Nephron (organoid): ENCODE results near the gene STARD3.

Experiments
- H3K27ac Mint-ChIP-seq, 3 experiments: 2 replicates each; pipeline ENCODE4 v1.8.0; 2020; ENCODE audit warnings: mixed read lengths in 3 of 3, mild to moderate bottlenecking in 2 of 3, moderate library complexity in 1 of 3
- H3K27me3 Mint-ChIP-seq: 2 replicates; pipeline ENCODE4 v1.8.0; 2021; ENCODE audit warnings: low read depth, mild to moderate bottlenecking, moderate library complexity, mixed read lengths
- H3K36me3 Mint-ChIP-seq: 2 replicates; pipeline ENCODE4 v1.8.0; 2020; ENCODE audit warnings: low read depth, mixed read lengths
- H3K4me1 Mint-ChIP-seq: 2 replicates; pipeline ENCODE4 v1.8.0; 2020; ENCODE audit warnings: mixed read lengths
- H3K4me3 Mint-ChIP-seq, 3 experiments: 2 replicates each; pipeline ENCODE4 v1.8.0; 2020; ENCODE audit warnings: mild to moderate bottlenecking in 3 of 3, mixed read lengths in 3 of 3, moderate library complexity in 2 of 3
- H3K9me3 Mint-ChIP-seq: 2 replicates; pipeline ENCODE4 v1.8.0; 2020; ENCODE audit warnings: mixed read lengths
- TF ChIP-seq, protein P1 (sequence below), 3 experiments: fragments of 200-600 bp; sonication (generic); IDR thresholded peaks; one replicate each; pipeline ENCODE4 v1.5.0; 2021; ENCODE audit warnings: antibody characterized with exemption in 3 of 3; ENCODE audit not compliant: unreplicated experiment in 3 of 3

The STARD3 gene

DNA sequence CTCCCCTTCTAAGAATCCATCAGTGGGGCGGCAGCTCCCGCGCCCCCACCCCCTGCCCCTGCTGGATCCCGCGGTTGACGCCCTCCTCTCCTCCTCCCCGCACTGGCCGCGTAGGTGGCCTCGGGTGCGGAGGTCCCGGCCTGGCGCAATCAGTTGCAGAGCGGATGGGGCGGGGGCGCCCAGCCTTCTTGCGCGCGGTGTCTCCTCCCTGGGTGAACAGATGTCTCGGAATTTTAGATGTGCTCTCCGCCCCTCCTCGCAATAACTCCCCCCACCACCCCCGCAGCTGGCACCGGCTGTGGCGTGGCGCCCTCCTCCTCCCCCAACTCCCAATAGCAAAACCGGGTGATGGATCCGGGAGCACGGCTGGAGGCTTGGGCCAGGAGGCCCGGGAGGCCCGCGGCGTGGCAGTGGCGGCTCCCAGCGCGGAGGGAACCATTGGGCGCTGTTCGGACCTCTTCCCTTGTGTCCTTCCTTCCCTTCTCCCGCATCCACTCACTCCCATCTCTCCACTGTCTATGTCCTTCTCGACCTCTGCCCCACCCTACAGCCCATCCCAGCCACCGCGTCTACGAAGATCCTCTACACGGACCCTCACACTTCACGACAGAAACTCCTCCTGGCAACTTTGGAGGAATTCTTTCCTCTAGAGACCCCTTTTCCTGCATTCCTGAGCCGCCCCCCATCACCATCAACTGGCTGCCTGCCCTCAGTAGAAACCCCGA lies 40.2 kb upstream of the STARD3 start:
- Mint-ChIP-seq H3K27me3 (peaks cover 98% of the 10 kb centered on the region), H3K4me1 (peaks cover 19% of the 10 kb centered on the region), H3K36me3 (no peaks in the 10 kb centered on the region), H3K4me3 (peak overlapping the region in 1 of 3 experiments; percentile 37), H3K27ac (no peak overlapping the region), H3K9me3 (peaks cover 5% of the 10 kb centered on the region)
- TF ChIP-seq, protein P1, sequence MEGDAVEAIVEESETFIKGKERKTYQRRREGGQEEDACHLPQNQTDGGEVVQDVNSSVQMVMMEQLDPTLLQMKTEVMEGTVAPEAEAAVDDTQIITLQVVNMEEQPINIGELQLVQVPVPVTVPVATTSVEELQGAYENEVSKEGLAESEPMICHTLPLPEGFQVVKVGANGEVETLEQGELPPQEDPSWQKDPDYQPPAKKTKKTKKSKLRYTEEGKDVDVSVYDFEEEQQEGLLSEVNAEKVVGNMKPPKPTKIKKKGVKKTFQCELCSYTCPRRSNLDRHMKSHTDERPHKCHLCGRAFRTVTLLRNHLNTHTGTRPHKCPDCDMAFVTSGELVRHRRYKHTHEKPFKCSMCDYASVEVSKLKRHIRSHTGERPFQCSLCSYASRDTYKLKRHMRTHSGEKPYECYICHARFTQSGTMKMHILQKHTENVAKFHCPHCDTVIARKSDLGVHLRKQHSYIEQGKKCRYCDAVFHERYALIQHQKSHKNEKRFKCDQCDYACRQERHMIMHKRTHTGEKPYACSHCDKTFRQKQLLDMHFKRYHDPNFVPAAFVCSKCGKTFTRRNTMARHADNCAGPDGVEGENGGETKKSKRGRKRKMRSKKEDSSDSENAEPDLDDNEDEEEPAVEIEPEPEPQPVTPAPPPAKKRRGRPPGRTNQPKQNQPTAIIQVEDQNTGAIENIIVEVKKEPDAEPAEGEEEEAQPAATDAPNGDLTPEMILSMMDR (IDR thresholded peaks at IDR 0.05; ENCODE audit: unreplicated experiment in 3 of 3): no peak

DNA sequence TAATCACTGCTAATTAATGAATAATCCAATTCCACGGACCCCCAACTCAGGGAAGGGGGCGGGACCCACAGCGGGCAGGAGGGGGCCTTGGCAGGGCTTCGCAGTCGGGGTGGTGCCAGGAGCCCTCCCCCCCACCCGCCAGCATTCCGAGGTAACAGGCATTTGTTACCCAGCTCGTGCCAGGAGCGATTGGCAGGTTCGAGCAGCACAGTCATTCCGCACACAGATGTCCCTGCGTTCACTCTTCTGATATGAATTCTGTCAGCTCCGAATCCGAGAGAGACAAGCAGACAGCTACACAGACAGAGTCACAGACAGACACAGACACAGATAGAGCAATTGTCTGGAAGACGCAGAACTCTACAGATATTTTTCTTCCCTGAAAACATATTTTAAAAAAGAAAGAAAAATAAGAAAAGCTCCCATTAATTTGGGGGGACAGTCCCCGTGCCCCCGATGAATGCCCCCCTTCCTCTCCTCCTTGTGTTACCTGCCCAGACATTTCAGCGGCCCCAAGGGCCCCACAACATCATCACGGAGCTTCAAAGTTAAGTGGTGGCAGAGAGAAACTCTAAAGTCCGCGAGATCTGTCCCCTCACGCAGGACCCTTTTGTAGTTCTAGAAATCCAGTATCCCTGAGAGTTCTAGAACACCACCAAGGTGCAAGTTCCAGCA lies 39.4 kb upstream of the STARD3 start:
- Mint-ChIP-seq H3K4me1 (peaks cover 19% of the 10 kb centered on the region), H3K4me3 (no peak overlapping the region), H3K27me3 (peaks cover 98% of the 10 kb centered on the region), H3K27ac (no peak overlapping the region), H3K9me3 (peaks cover 2% of the 10 kb centered on the region), H3K36me3 (no peaks in the 10 kb centered on the region)
- TF ChIP-seq, protein P1 (IDR thresholded peaks at IDR 0.05; ENCODE audit: unreplicated experiment in 3 of 3): no peak

DNA sequence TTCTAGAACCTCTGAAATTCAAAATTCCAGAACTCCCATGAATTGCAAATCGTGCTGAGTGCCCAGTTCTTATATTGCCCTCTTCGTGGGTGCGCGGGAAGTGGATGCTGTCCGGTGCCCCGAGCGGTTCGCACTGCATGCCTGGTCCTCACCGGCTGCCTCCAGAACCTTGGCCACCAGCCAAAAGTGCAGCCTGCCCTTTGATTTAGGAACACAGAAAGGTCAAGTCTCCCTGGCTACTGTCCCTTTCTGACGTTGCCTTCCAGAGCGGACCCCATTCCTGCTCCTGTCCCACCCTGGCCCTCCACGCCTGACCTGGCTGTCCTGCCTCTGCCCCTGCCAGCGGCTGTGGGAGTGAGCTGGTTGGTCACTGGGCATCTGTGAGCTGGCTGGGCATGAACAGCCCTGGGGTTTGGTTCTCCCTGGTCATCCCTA lies 38.9 kb upstream of the STARD3 start:
- Mint-ChIP-seq H3K27me3 (peaks cover 100% of the 10 kb centered on the region), H3K36me3 (no peaks in the 10 kb centered on the region), H3K27ac (no peak overlapping the region), H3K9me3 (peaks cover 2% of the 10 kb centered on the region), H3K4me3 (no peak overlapping the region), H3K4me1 (peaks cover 18% of the 10 kb centered on the region)
- TF ChIP-seq, protein P1 (IDR thresholded peaks at IDR 0.05; ENCODE audit: unreplicated experiment in 3 of 3): no peak

DNA sequence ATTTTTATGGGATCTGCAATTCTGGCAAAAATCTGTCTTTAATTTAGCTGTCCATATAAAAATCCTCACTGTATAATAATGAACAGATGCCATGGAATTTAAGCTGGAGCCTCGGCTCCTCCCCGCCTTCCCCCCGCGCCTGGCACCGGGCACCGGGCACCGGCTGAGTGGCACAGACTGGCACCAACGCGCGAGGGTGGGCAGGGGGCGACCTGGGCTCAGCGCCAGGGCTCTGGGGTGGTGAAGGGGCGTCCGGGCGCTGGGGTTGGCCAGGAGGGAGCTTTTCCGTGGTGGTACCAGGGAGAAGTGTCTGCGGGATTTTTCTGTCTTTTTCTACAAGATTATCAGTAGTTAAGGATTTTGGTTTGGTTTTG lies 38.3 kb upstream of the STARD3 start:
- Mint-ChIP-seq H3K36me3 (no peaks in the 10 kb centered on the region), H3K4me1 (peaks cover 12% of the 10 kb centered on the region), H3K4me3 (no peak overlapping the region), H3K27me3 (peaks cover 100% of the 10 kb centered on the region), H3K27ac (no peak overlapping the region), H3K9me3 (peaks cover under 1% of the 10 kb centered on the region)
- TF ChIP-seq, protein P1 (IDR thresholded peaks at IDR 0.05; ENCODE audit: unreplicated experiment in 3 of 3): no peak

DNA sequence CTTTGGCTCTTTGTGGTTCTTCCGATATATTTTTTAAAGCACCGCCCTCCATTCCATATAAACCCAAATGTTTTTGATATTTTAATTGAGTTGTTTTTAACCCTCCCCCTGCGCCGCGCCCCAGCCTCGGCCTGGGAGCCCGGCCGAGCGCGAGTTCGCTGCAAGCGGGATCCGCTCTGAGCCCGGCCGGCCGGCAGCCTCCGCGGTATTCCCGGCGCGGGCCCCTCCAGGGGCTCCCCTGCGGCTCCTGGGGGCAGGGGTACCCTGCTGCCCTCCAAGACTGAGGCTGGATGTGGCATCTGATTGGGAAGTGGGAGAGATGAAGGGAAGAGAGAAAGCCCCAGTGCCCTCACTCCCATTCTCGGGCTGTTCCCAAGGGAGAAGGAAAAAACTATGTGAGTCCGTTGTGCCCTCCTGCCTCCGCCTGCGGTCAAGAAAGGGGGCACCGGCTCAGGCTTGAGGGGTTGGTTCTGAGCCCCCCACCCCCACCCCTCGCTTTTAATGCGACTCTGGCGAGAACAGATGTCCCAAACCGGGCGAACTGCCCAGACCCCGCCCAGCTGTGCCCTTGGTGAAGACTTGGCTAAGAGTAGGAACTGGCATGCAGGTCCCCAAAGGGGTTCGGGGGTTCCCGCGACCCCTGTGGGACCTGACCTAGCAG lies 37.8 kb upstream of the STARD3 start:
- Mint-ChIP-seq H3K4me3 (no peak overlapping the region), H3K27me3 (peaks cover 100% of the 10 kb centered on the region), H3K9me3 (no peaks in the 10 kb centered on the region), H3K4me1 (peaks cover 12% of the 10 kb centered on the region), H3K27ac (no peak overlapping the region), H3K36me3 (no peaks in the 10 kb centered on the region)
- TF ChIP-seq, protein P1 (IDR thresholded peaks at IDR 0.05; ENCODE audit: unreplicated experiment in 3 of 3): no peak
